GOT3 (cell line): ENCODE measurements around the gene ME2.
"Not testable (repeated sequence)": the region's sequence is repeated elsewhere in the genome, so short reads cannot be mapped to it uniquely, and the experiment has no call there.

Source experiments
- DNase-seq: peaks from one replicate; lab custom pipeline; 2025; ENCODE audit warnings: mixed read lengths; lab: John Stamatoyannopoulos, UW

Gene ME2

GRCh38 chr18:50878345-50879301 lies at the start of gene ME2:
Gene ME2, plus strand, starts transcription at chr18:50879118. Its CDS starts 16,703 bp downstream, at chr18:50895821.
- DNase-seq = peak; percentile 58

- no peak for DNase-seq
Observed at GRCh38 chr18:50829644-50830043, 49.3 kb upstream of the ME2 start.

- DNase-seq = no peak
Observed at GRCh38 chr18:50830544-50830943, 48.4 kb upstream of the ME2 start.

- DNase-seq = no peak
Observed at GRCh38 chr18:50832754-50833153, 46.2 kb upstream of the ME2 start.

DNA sequence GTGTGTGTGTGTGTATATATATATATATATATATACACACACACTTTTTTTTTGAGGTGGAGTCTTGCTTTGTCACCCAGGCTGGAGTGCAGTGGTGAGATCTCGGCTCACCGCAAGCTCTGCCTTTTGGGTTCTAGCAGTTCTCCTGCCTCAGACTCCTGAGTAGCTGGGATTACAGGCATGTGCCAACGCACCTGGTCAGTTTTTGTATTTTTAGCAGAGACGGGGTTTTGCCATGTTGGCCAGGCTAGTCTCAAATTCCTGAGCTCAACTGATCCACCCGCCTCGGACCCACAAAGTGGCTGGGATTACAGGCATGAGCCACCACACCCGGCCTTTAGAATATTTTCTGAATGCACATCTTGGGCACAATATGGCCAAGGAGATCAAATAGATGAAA lies 45.4 kb upstream of the ME2 start:
- DNase-seq = not testable (repeated sequence)

DNA sequence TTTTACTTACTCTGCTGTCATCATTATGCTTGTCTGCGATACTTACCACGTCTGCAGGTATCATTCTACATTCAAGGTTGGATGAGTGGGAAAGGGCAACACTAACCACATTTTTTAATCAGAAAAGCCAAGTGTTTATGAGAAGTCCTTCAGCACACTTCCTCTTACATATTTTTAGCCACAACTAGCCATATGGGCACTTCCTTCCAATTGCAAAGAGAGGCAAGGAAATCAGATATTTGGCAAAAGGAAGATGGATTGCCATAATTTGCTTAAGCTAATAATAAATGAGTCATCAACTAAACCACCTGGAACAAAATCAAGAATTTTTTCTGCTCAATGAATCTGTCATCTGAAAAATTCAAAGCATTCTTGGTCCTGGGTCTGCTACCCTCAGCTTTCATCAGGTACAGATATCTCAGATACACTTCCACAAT lies 42.4 kb upstream of the ME2 start:
- no peak for DNase-seq

- DNase-seq = no peak
Observed at GRCh38 chr18:50839341-50839740, 39.6 kb upstream of the ME2 start.

DNA sequence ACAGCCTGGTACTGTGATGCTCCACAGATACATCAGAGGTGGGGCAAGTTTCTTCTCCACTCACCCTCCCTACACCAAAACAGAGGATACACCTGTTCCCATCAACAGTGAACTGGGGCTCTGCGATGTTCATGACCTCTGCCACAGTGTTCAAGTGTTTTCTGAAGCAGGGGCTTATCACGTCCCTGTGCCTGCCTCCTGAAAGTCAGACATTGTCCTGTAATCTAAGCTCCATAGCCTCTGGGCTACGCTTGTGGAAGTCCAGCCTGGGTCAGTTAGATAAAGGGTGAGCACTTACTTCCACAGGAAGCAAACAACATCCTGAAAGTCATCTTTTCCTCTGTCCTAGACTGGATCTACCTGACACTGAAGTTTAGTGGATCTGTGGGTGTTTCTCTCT lies 38.9 kb upstream of the ME2 start:
- no peak for DNase-seq

- no peak for DNase-seq
Observed at GRCh38 chr18:50842846-50843245, 36.1 kb upstream of the ME2 start.

- no peak for DNase-seq
Observed at GRCh38 chr18:50844554-50844953, 34.4 kb upstream of the ME2 start.

- no peak for DNase-seq
Observed at GRCh38 chr18:50844960-50845359, 34.0 kb upstream of the ME2 start.

GRCh38 chr18:50847192-50847591 lies 31.7 kb upstream of the ME2 start:
- DNase-seq = no peak

DNA sequence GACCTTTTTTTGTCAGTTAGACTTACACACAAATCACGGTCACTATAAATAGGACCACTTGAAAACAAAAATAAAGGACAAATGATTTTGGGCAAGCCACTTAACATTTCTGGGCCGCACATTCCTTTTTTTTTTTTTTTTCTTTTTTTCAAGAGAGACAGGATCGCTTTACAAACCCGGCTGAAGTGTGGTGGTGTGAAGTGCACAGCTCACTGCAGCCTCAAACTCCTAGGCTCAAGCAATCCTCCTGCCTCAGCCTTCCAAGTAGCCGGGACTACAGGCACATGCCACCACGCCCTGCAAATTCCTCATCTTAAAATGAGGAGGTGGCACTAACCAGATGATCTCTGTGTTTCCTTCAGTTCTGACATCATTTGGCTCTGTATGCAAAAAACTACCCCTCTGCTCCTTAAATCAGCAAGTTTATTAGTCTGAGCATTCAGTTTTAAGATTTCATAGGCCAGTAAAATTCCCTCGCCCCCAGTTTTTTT lies 30.8 kb upstream of the ME2 start:
- DNase-seq = no peak

- no peak for DNase-seq
Observed at GRCh38 chr18:50848991-50849390, 29.9 kb upstream of the ME2 start.

DNA sequence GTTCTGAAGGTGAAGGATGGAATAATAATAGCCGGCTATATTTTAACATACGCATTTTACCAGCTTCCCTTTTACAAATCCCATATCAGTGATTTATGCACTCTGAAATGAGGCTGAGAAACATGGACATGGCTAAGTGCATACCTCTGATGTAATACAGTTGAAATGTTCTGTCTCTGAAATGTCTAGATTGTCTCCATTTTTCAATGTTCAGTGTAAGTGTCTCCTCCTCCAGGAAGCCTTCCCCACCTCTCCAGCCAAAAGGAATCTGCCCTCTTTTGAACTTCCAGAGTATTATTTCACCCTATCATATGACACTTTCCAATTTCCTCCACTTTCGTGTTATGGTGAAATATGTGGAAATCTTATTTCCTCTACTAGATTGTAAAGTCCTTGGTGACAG lies 29.5 kb upstream of the ME2 start:
- no peak for DNase-seq

DNA sequence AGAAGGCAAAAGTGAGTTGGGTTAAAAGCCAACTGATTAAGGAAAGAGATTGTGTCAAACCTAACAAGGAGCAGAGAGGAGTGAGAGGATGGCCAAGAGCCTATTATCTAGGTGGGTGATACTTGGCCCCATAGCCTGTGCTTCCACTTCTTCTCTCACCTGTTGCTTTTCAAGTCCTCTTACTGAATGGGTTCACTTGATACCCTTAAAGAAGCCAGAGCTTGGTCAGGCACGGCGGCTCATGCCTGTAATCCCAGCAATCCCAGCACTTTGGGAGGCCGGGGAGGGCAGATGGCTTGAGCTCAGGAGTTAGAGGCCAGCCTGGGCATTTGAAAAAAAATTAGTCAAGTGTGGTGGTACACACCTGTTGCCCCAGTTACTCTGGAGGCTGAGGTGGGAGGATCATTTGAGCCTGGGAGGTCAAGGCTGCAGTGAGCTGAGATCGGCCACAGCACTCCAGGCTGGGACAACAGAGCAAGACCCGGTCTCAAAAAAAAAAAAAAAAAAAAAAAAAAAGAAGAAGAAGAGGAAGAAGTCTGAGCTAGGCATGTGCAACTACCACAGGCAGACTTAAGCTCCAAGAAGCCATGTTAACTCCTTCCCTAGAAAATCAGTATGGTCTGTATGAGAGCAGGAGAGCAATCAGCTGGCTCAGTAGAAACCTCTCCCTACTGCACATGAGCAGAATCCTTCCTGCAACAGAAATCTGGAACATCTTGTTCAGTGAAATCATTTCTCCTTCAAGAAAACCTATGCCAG lies 28.4 kb upstream of the ME2 start:
- DNase-seq = no peak

- DNase-seq = no peak
Observed at GRCh38 chr18:50853863-50854271, 25.1 kb upstream of the ME2 start.

GRCh38 chr18:50855976-50856757 lies 22.8 kb upstream of the ME2 start:
- no peak for DNase-seq

DNA sequence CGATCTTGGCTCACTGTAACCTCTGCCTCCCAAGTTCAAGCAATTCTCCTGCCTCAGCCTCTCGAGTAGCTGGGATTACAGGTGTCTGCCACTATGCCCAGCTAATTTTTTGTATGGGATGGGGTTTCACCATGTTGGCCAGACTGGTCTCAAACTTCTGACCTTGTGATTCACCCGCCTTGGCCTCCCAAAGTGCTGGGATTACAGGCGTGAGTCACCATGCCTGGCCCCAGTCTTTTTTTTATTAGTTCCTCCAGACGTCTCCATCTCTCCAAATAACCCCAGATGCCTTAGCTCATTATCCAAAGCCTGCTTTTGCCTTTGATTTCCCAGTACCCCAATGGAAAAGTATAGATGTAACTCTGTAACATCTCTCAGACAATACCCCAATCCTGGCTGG lies 21.8 kb upstream of the ME2 start:
- not testable (repeated sequence) for DNase-seq

DNA sequence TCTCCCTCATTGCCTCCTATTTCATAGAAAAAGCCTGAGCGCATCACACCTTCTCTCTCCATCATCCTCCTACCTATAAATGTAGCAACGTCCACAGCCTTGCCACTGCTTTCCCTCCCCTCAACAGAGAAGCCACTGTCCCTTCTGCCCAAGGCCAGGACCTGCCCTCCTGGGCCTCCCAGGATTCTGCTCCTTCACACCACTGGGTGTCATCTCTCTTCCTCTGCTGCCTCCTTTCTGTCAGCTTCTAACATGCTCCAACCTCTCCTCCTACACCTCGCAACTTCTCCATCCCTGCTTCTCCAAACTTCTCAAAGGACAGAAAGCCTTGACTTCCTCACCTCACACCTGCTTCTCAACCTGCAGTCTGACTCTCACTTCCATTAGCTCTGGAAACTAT lies 21.2 kb upstream of the ME2 start:
- DNase-seq = no peak

GRCh38 chr18:50859793-50860555 lies 18.9 kb upstream of the ME2 start:
- DNase-seq = no peak
